Measurements from ENCODE around the gene NPAS2. TPM values are rescaled to one million over a fixed set of nuclear protein-coding genes. Genes with fewer than 3 reads are reported as not detected.
A peak's percentile ranks its signal among the peaks of the same experiment; 100 is the strongest.

Gene NPAS2
- total RNA-seq, 1 donor from 2014 or later: 5.5 TPM

DNA sequence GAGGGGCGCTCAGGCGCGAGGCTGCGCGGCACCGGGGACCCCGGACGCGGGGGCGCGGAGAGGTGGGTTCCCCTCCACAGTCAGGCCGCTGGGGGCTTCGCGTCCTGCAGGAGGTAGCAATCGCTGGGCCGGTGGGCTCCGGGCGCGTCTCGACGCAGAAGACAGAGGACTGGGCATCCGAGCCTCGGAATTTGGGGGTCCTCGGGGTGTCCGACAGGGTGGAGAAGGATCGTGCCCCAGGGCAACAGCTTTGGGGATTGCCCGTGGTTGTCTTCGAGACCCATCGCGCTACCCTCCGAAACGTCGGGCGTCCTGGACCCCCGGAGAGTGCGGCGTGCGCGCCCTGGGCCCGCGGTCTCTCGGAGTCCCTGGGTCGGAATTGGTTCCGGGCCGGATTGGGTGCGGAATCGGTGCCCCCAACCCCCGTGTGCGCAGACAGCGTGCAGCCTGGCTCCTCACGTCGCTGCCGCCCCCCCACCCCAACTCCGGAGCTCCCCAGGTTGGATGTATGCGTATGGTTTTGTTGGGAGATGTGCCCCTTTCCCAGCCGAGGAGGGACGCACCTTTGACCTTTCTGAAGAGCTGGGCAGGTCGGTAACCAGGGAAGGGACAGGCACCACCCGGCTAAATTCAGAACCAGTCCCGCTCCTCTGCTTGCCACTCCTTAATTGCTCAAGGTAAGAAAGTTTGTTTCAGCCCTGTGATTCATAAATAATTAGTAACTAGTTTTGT, 750 bp downstream of the NPAS2 start:
- peak; percentile 66 for TF ChIP-seq EZH2 (IDR thresholded peaks at IDR 0.05; ENCODE audit: insufficient read depth, low read length)
- TF ChIP-seq, protein P1, sequence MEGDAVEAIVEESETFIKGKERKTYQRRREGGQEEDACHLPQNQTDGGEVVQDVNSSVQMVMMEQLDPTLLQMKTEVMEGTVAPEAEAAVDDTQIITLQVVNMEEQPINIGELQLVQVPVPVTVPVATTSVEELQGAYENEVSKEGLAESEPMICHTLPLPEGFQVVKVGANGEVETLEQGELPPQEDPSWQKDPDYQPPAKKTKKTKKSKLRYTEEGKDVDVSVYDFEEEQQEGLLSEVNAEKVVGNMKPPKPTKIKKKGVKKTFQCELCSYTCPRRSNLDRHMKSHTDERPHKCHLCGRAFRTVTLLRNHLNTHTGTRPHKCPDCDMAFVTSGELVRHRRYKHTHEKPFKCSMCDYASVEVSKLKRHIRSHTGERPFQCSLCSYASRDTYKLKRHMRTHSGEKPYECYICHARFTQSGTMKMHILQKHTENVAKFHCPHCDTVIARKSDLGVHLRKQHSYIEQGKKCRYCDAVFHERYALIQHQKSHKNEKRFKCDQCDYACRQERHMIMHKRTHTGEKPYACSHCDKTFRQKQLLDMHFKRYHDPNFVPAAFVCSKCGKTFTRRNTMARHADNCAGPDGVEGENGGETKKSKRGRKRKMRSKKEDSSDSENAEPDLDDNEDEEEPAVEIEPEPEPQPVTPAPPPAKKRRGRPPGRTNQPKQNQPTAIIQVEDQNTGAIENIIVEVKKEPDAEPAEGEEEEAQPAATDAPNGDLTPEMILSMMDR (IDR thresholded peaks at IDR 0.05; ENCODE audit: insufficient read depth, low read depth, low read length): no peak
- peaks cover 31% of the 10 kb centered on the region for H4K20me1 ChIP-seq (ENCODE audit: insufficient read depth, low read length)
- peak overlapping the region; percentile 94 for H3K4me2 ChIP-seq (ENCODE audit: low read length)
- H3K27me3 ChIP-seq (ENCODE audit: insufficient read depth, low read length): no peaks in the 10 kb centered on the region
- H3K27ac ChIP-seq (ENCODE audit: low read depth, low read length): no peak overlapping the region
- peak overlapping the region; percentile 87 for H3K9ac ChIP-seq (ENCODE audit: low read length)
- Mint-ChIP-seq H3K9me3 (ENCODE audit: unreplicated experiment) (no peaks in the 10 kb centered on the region), H3K27ac (ENCODE audit: unreplicated experiment) (no peak overlapping the region), H3K27me3 (ENCODE audit: low read depth, unreplicated experiment) (peaks cover 26% of the 10 kb centered on the region), H3K4me3 (ENCODE audit: unreplicated experiment) (peak overlapping the region; percentile 85), H3K4me1 (ENCODE audit: low read depth, unreplicated experiment) (peaks cover 9% of the 10 kb centered on the region), H3K36me3 (ENCODE audit: low read depth, unreplicated experiment) (peaks cover 4% of the 10 kb centered on the region)
- H3K9me3 ChIP-seq (ENCODE audit: insufficient read depth, low read depth, low read length): no peaks in the 10 kb centered on the region
- H3K36me3 ChIP-seq (ENCODE audit: insufficient read depth, low read length): no peaks in the 10 kb centered on the region
- peaks cover 22% of the 10 kb centered on the region for H3K4me1 ChIP-seq (ENCODE audit: insufficient read depth, low read length)
- H2AFZ ChIP-seq (ENCODE audit: low read depth, low read length): peak overlapping the region; percentile 64
- FAIRE-seq (no peak), DNase-seq (ENCODE audit: low read depth) (no peak)
- peaks cover 33% of the 10 kb centered on the region for H3K79me2 ChIP-seq (ENCODE audit: insufficient read depth, low read length)
- peak overlapping the region; percentile 59 for H3K4me3 ChIP-seq (ENCODE audit: insufficient read depth, low read depth, low read length)

DNA sequence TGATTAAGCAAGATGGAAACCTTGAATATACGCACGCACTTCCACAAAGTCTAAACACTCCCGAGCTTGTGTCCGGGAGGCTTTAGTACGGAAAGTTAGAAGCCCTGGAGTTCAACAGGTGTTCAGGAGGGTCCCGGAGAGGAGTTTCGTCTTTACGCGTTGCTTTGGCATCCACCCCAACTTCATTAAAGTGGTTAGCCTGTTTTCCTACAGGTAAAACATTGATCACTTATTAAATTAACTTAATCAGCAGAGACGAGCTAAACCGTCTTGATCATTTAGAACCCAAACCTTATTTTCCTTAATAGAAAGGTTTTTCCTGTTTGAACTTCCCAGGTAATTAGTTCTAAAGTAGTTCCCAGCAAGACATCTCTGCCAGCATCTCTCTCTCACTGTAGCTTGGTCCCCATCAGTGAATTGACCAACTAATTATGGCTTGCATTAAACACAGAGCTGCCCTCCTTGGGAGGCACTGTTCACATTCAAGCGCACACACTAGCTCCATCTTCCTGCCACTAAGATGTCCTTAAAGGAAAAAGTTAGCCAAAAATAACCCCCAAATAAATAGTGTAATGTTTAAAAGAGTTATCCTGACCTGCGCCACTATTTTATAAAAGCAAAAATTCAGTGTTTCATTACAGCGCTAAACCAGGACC, 1.4 kb downstream of the NPAS2 start:
- no peak for FAIRE-seq
- H3K27me3 Mint-ChIP-seq (ENCODE audit: low read depth, unreplicated experiment): peaks cover 26% of the 10 kb centered on the region

More for the DNA sequence above, 1.4 kb downstream of the NPAS2 start:
- no peak for DNase-seq (ENCODE audit: low read depth)
- Histone ChIP-seq H3K27me3 (ENCODE audit: insufficient read depth, low read length) (no peaks in the 10 kb centered on the region), H3K4me3 (ENCODE audit: insufficient read depth, low read depth, low read length) (peak overlapping the region; percentile 59), H2AFZ (ENCODE audit: low read depth, low read length) (peak overlapping the region; percentile 64), H3K9ac (ENCODE audit: low read length) (peak overlapping the region; percentile 87), H4K20me1 (ENCODE audit: insufficient read depth, low read length) (peaks cover 34% of the 10 kb centered on the region), H3K79me2 (ENCODE audit: insufficient read depth, low read length) (peaks cover 33% of the 10 kb centered on the region), H3K4me2 (ENCODE audit: low read length) (peak overlapping the region; percentile 94), H3K9me3 (ENCODE audit: insufficient read depth, low read depth, low read length) (no peaks in the 10 kb centered on the region), H3K27ac (ENCODE audit: low read depth, low read length) (no peak overlapping the region), H3K36me3 (ENCODE audit: insufficient read depth, low read length) (no peaks in the 10 kb centered on the region), H3K4me1 (ENCODE audit: insufficient read depth, low read length) (peaks cover 22% of the 10 kb centered on the region)
- TF ChIP-seq, protein P1 (IDR thresholded peaks at IDR 0.05; ENCODE audit: insufficient read depth, low read depth, low read length): no peak
- TF ChIP-seq EZH2 (IDR thresholded peaks at IDR 0.05; ENCODE audit: insufficient read depth, low read length): no peak
- H3K9me3 Mint-ChIP-seq (ENCODE audit: unreplicated experiment): no peaks in the 10 kb centered on the region
- H3K36me3 Mint-ChIP-seq (ENCODE audit: low read depth, unreplicated experiment): peaks cover 4% of the 10 kb centered on the region
- peaks cover 9% of the 10 kb centered on the region for H3K4me1 Mint-ChIP-seq (ENCODE audit: low read depth, unreplicated experiment)
- no peak overlapping the region for H3K27ac Mint-ChIP-seq (ENCODE audit: unreplicated experiment)
- peak overlapping the region; percentile 85 for H3K4me3 Mint-ChIP-seq (ENCODE audit: unreplicated experiment)

Measured in astrocyte (in vitro differentiated cells and primary cell).